TTC549 (cell line): ENCODE results near the gene GABRG3.
"Not testable (repeated sequence)": the region's sequence is repeated elsewhere in the genome, so short reads cannot be mapped to it uniquely, and the experiment has no call there.

Experiments
- FAIRE-seq: peaks from 2 replicates; lab custom pipeline; 2012; peaks lifted over from hg19 to GRCh38; lab: Jason Lieb, UNC

Gene GABRG3

GRCh38 chr15:27342991-27343390 is 372.0 kb downstream of the GABRG3 start:
- FAIRE-seq: no peak

GRCh38 chr15:27352136-27352535 is 381.2 kb downstream of the GABRG3 start:
- FAIRE-seq: no peak

- FAIRE-seq: no peak
Measured at GRCh38 chr15:27353856-27354255, 382.9 kb downstream of the GABRG3 start.

GRCh38 chr15:27358751-27359434 is 387.9 kb downstream of the GABRG3 start:
- no peak for FAIRE-seq

- no peak for FAIRE-seq
Measured at GRCh38 chr15:27359586-27359985, 388.6 kb downstream of the GABRG3 start.

DNA sequence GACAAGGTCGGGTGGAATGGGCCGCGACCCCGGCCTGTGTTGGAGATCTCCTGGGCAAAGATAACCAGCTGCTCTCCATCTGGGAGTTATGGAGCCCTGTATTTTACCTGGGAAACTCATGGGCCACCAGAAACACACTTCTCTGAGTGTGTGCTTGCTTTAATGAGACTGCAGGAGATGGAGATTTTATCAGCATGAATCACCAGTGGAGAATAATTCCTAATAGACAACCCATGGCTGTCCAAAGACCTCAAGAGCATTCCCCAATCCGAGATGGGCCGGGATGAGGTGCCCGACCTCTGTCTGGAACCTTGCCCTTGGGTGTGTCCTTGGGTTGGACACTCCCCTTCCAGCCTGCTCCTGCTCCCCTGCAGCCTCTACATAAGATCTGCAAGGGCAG is 389.3 kb downstream of the GABRG3 start:
- no peak for FAIRE-seq

GRCh38 chr15:27361438-27361837 is 390.5 kb downstream of the GABRG3 start:
- FAIRE-seq: no peak

- FAIRE-seq: no peak
Measured at GRCh38 chr15:27365456-27365855, 394.5 kb downstream of the GABRG3 start.

- not testable (repeated sequence) for FAIRE-seq
Measured at GRCh38 chr15:27377391-27377790, 406.4 kb downstream of the GABRG3 start.

- FAIRE-seq: no peak
Measured at GRCh38 chr15:27382361-27383025, 411.5 kb downstream of the GABRG3 start.

DNA sequence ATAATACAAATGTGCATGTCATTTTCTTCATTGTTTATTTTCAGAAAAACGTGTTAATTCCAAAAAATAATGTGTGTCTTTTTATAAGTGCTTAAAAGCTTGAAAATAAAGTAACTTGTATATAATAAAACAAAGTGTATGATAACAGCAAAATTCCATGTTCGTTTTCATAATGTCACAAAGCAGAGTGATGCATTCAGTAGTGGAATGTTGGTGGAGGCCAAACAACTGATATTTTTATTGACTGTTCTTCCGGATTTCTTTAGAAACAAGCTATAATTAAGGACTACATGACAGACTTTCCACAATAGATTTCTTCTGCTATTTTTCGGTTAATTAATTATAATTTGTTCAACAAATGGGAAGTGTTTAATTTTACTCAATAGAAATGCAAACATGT is 412.7 kb downstream of the GABRG3 start:
- no peak for FAIRE-seq

GRCh38 chr15:27392163-27392562 is 421.2 kb downstream of the GABRG3 start:
- FAIRE-seq: no peak

DNA sequence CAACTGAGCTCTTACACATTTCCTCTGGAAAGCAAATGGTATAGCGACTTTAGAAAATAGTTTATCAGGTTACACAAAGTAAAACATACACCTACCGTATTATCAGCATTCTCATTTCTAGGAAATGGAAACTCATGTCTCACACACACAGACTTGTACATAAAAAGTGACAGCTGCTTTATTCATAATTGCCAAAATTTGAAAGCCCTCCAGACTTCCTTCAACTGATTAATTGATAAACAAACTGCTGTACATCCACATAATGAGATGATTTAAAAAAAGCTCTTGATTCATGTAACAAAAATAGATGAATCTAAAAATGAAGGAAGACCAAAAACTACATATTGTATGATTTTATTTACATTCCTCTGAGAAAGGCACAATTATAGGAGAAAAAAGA is 425.5 kb downstream of the GABRG3 start:
- FAIRE-seq: no peak

GRCh38 chr15:27396996-27397395 is 426.0 kb downstream of the GABRG3 start:
- FAIRE-seq: no peak

DNA sequence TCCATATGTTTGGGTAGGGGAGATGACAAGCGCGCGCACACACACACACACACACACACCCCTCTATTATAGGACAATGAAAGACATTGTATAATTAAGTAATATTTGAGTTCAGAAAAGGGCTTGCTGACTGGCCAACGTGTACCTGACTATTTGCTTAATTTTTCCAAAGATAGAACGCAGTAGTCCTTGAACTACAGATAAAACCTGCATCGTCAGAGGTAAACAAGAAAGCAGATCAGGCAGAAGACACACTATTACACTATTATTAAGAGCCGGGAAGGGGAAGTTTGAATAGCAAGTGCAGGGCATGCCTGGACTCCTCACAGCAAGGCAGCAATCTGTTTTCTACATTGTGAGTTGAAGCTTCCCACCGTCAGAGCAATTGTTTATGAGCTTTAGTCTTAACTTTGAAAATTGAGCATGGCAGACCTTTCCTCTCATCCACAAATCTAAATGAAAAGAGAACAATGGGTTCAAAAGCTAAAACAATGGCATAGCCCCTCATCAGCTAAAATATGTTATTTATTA is 427.7 kb downstream of the GABRG3 start:
- no peak for FAIRE-seq

DNA sequence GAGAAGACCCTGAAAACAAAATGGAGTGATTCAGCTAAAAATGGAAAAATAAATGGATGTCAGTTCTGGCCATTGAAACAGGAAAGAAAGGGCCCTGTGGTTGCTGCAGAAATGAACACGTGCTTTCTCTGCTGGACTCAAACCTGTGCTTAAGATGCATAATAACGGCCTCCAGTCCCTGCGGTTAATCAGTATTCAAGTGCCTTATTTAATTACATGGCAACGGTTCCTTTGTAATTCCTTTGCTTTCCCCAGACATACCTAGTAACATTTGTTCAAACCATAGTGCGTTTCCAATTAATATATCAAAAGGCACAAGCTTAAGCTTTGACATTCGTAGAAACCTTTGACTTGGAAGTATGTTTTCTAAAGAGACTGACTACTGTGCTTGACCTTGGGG is 428.3 kb downstream of the GABRG3 start:
- no peak for FAIRE-seq

DNA sequence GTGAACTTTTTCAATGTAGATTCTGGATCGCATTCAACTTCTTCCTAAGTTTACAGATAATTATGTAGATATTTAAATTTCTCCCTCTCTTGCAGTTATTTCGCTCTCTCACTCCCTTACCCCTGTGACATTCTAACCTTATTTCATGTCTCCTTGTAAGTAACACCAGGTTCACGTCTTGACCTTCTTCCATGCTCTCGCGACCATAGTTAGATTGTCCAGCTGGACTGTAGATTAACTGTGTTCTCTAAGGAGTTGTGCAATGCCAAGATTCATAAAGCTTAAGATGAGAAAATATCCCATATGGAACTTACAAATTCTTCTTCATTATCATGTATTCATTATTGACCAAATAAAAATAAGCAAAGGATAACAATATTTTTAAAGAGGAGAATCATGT is 430.5 kb downstream of the GABRG3 start:
- FAIRE-seq: no peak

DNA sequence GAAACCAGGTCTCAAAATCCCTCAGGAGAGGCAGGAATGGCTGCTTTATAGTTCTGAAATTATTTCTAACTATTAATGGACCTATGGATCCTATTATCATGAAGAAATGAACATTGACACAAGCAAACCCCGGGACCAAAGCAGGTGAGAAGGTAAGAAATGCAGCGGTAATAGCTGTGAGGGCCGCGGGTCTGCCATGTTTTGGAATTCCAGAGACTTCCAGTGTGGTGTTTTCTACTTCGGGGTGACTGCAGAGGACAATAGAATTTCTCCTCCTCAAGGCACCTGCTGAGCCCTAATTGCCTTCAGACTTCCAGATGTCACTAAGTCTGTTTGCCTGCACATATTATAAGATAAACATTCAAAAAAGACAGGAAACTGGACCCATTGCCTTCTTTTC is 437.4 kb downstream of the GABRG3 start:
- no peak for FAIRE-seq

GRCh38 chr15:27410996-27411605 is 440.1 kb downstream of the GABRG3 start:
- no peak for FAIRE-seq

- no peak for FAIRE-seq
Measured at GRCh38 chr15:27412415-27412814, 441.4 kb downstream of the GABRG3 start.

GRCh38 chr15:27414168-27414870 is 443.3 kb downstream of the GABRG3 start:
- no peak for FAIRE-seq

GRCh38 chr15:27418726-27419125 is 447.7 kb downstream of the GABRG3 start:
- FAIRE-seq: no peak

DNA sequence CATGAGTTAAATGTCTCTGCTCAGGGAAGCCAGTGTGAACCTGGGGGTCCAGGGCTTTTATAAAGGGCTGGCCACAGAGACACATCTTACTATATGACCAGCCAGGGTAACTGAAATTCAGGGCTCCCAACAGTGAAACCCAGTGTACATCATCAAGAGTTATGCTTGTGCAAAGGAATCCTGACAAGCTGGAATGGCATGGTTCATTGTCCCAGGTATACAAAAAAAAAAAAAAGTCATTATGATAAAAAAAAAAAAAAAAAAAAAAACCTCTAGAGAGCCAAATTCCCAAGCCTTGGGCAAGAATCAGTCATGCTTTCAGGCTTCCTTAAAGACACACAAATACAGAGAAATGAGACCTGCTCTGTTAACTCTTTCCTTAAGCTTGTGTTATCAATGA is 452.0 kb downstream of the GABRG3 start:
- FAIRE-seq: no peak
